Lung (tissue), 12 donors: ENCODE measurements around the gene MTUS2. TPM values are rescaled to one million over a fixed set of nuclear protein-coding genes. Genes with fewer than 3 reads are reported as not detected.

ENCODE experiments used
- ATAC-seq: fragments of 200-7000 bp; cut with Tn5 transposase; one replicate; pipeline ENCODE4 v1.9.1; 2020; ENCODE audit warnings: moderate number of reproducible peaks; ENCODE audit not compliant: insufficient read depth, low FRiP score
- DNase-seq, 3 donors: peaks; one replicate each; pipeline ENCODE4 v3.0.0-alpha.2; 2013 to 2017
- H3K27ac ChIP-seq, 2 donors: one replicate each; pipeline ENCODE4 v1.5.1; 2013; ENCODE audit warnings: mild to moderate bottlenecking in 2 of 2, moderate library complexity in 2 of 2, control low read depth in 1 of 2, inconsistent platforms in 1 of 2, low read depth in 1 of 2, low read length in 1 of 2
- H3K27me3 ChIP-seq, 3 donors: one replicate each; pipeline ENCODE4 v1.5.1; 2013; ENCODE audit warnings: low read length in 2 of 3; ENCODE audit not compliant: control insufficient read depth in 3 of 3, insufficient read depth in 3 of 3
- H3K36me3 ChIP-seq, 4 donors: one replicate each; pipeline ENCODE4 v1.5.1; 2013; ENCODE audit warnings: low read length in 4 of 4, mild to moderate bottlenecking in 1 of 4, moderate library complexity in 1 of 4; ENCODE audit not compliant: control insufficient read depth in 4 of 4, insufficient read depth in 4 of 4
- H3K4me1 ChIP-seq, 5 donors: one replicate each; pipeline ENCODE4 v1.5.1; 2013; ENCODE audit warnings: low read length in 5 of 5, mild to moderate bottlenecking in 2 of 5, moderate library complexity in 1 of 5; ENCODE audit not compliant: control insufficient read depth in 5 of 5, insufficient read depth in 5 of 5
- H3K4me3 ChIP-seq: one replicate; pipeline ENCODE4 v1.5.1; 2013; ENCODE audit warnings: mild to moderate bottlenecking, control low read depth, moderate library complexity
- H3K9ac ChIP-seq, 2 donors: one replicate each; pipeline ENCODE4 v1.5.1; 2013; ENCODE audit warnings: low read length in 2 of 2, control low read depth in 1 of 2; ENCODE audit not compliant: insufficient read depth in 1 of 2
- H3K9me3 ChIP-seq, 4 donors: one replicate each; pipeline ENCODE4 v1.5.1; 2013; ENCODE audit warnings: low read length in 3 of 4, mild to moderate bottlenecking in 1 of 4, moderate library complexity in 1 of 4; ENCODE audit not compliant: control insufficient read depth in 4 of 4, insufficient read depth in 3 of 4
- WGBS, 2 donors: extraction: QIAGEN DNeasy Blood & Tissue Kit; methylation state at CpG; one replicate each; pipeline ENCODE4 v1.1.7; 2013; 5-methylcytosine and 5-hydroxymethylcytosine counted together
- polyA plus RNA-seq, 2 donors: library from polyadenylated mRNA; stranded (reverse); fragments of 200-250 nt; gene quantifications; one replicate each; pipeline ENCODE4 v1.2.1, GENCODE V29; 2013
- total RNA-seq, 2 donors: library from RNA; depleted of rRNA in 1 of 2; stranded (reverse); fragments of >200 nt in 1 of 2; gene quantifications; one replicate each; pipeline ENCODE4 v1.2.1, GENCODE V29; 2014 to 2021
- TF ChIP-seq, protein P1 (sequence below): IDR thresholded peaks from 2 replicates; pipeline ENCODE4 v1.5.1; 2012; ENCODE audit warnings: mild to moderate bottlenecking; ENCODE audit errors: control extremely low read depth, extremely low read depth
- donor health status: control.
- donor health status: control.
- donor health status: Bipolar disorder and iron deficiency.
- donor health status: healthy.
- donor health status: DM: yes; HTN: yes; CAD: no.

MTUS2 gene
- total and polyA plus RNA-seq, 4 donors: 0.03 to 0.54 (median 0.08) TPM

DNA sequence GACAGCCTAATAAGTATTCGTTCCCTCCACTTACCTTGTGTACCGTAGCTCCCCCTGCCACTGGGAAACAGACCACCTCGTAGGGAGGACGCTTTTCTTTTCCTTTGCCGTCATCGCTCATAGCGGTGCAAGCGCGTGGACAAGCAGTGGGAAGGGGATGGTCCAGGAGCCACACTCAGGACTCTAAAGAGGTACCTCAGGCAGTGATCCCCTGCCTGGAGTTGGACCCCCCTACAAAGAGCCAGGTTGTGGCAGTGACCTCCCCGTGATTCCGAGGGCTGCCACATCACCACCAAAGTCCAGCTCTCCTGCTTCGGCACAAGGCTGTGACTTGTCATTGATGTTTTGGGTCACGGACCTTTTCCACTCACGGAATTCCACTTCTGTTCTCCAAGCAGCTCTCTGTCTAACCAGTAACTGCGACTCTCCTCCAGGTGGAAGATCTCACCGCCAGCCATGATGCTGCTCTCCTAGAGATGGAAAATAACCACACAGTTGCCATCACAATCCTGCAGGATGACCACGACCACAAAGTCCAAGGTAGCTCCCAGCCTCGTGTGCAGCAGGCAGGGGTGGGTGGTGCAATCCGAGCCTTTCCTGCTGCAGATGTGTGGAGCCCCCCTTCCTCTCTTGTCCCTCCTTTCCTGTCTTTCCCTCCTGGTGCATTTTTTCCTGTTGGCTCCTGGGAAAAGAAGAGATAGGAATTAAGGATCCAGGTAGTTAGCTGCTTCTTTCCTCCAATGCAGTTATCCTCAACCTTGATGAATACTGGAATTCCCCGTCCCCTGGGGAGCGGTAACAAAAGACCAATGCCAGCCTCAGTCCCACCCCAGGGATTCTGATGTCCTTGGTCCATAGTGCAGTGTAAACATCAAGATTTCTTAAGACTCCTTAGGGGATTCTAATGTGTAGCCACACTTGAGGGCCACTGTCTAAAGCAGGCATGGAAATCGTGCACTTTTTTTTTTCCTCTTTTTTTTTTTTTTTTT, 667.6 kb downstream of the MTUS2 start:
- no peak for ATAC-seq
- Histone ChIP-seq H3K4me1 (peaks cover 0 to 7% (median 0%) of the 10 kb centered on the region in 5 donors), H3K27ac (no peak overlapping the region)

DNA sequence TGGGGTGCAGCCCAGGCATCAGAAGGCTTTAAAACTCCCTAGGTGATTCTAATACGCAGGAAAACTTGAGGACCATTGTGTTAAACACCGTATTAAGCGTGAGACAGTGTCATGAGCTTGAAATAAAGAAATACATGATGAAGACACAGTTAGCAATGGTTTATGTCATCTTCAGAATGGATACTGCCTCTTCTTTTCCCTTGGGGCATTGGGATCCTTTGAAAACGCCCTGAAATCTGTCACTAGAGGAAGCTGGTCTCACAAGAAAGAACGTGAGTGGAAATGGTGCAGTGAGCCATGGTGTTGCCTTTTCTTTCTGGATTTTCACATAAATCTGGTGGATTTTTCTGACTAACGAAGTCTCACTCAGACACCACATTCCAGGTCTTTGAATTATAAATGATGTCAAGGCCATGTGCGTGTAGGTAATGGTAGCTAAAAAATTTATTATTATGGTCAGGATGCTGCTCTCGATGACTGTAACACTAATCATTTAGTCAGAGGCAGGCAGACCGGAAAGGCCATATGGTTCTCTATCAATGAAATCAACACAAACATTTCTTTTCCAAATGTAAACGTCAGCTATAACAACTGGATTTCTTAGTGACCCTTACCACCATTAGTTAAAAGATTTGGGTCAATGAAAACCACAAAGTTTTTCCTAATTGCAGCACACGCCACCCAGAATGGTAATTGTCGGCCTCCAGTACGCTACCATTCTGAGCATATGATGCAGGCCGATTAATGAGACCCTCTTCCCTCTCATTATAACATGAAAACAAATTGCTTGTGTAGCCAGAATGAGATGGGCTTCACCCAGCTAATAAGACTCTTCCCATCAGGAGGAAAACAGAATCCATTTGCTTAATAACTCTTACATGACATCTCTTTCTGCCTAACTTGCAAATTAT, 669.8 kb downstream of the MTUS2 start:
- Histone ChIP-seq H3K36me3 (no peaks in the 10 kb centered on the region), H3K27me3 (peaks cover 0 to 6% (median 0%) of the 10 kb centered on the region in 3 donors), H3K4me1 (peaks cover 0 to 5% (median 0%) of the 10 kb centered on the region in 5 donors), H3K9me3 (peaks cover 0 to 4% (median 0%) of the 10 kb centered on the region in 4 donors), H3K27ac (no peak overlapping the region), H3K4me3 (no peak overlapping the region), H3K9ac (no peak overlapping the region)
- TF ChIP-seq, protein P1, sequence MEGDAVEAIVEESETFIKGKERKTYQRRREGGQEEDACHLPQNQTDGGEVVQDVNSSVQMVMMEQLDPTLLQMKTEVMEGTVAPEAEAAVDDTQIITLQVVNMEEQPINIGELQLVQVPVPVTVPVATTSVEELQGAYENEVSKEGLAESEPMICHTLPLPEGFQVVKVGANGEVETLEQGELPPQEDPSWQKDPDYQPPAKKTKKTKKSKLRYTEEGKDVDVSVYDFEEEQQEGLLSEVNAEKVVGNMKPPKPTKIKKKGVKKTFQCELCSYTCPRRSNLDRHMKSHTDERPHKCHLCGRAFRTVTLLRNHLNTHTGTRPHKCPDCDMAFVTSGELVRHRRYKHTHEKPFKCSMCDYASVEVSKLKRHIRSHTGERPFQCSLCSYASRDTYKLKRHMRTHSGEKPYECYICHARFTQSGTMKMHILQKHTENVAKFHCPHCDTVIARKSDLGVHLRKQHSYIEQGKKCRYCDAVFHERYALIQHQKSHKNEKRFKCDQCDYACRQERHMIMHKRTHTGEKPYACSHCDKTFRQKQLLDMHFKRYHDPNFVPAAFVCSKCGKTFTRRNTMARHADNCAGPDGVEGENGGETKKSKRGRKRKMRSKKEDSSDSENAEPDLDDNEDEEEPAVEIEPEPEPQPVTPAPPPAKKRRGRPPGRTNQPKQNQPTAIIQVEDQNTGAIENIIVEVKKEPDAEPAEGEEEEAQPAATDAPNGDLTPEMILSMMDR: no peak
- 85 to 91% methylated on average over 14 of the region's 14 CpGs for WGBS, 2 donors
- DNase-seq (no peak), ATAC-seq (no peak)

More for the DNA sequence above, 667.6 kb downstream of the MTUS2 start:
- Histone ChIP-seq H3K4me3 (no peak overlapping the region), H3K9me3 (peaks cover 0 to 4% (median 0%) of the 10 kb centered on the region in 4 donors), H3K9ac (no peak overlapping the region), H3K36me3 (no peaks in the 10 kb centered on the region), H3K27me3 (peaks cover 0 to 6% (median 0%) of the 10 kb centered on the region in 3 donors)
- no peak for DNase-seq
- TF ChIP-seq, protein P1: no peak
- 83 to 85% methylated on average over 22 of the region's 22 CpGs for WGBS, 2 donors

DNA sequence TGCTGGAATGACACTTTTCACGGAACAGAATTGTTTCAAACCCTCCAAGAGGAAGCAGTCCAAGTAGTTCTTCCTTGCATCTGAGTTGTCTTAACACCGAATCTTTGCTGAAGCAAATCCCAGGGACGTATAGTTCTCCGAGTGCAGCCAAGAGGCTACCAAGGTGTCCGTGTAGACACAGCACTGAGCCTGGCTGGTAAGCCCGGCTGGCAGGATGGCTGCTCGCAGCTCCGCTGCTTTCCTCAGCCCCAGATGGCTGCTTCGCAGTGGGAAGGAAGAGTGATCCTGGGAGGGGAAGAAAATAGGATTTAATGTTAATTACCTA, 670.4 kb downstream of the MTUS2 start:
- Histone ChIP-seq H3K9ac (no peak overlapping the region), H3K36me3 (no peaks in the 10 kb centered on the region), H3K4me3 (no peak overlapping the region), H3K27ac (no peak overlapping the region), H3K4me1 (peaks cover 0 to 5% (median 0%) of the 10 kb centered on the region in 5 donors), H3K27me3 (peaks cover 0 to 6% (median 0%) of the 10 kb centered on the region in 3 donors), H3K9me3 (peaks cover 0 to 4% (median 0%) of the 10 kb centered on the region in 4 donors)
- no peak for ATAC-seq
- TF ChIP-seq, protein P1: no peak
- DNase-seq: no peak
- WGBS, 2 donors: 91 to 95% methylated on average over 9 of the region's 9 CpGs
